ENCODE measurements around the gene ZBTB16. TPM values are rescaled to one million over a fixed set of nuclear protein-coding genes. Genes with fewer than 3 reads are reported as not detected.
"Not testable (repeated sequence)": the region's sequence is repeated elsewhere in the genome, so short reads cannot be mapped to it uniquely, and the experiment has no call there.

ZBTB16 gene
- total RNA-seq, 2 experiments from 2014 or later: 7.4 to 7.6 TPM

- ChIA-PET CTCF (no interaction called here), POLR2A (no interaction called here)
- no peak for DNase-seq
- Mint-ChIP-seq H3K4me1 (peaks cover 8% of the 10 kb centered on the region), H3K27me3 (peaks cover 20% of the 10 kb centered on the region), H3K36me3 (ENCODE audit: low read depth) (no peaks in the 10 kb centered on the region), H3K9me3 (no peaks in the 10 kb centered on the region), H3K27ac (no peak overlapping the region), H3K4me3 (no peak overlapping the region)
Observed at GRCh38 chr11:114031967-114032320, 27.6 kb upstream of the ZBTB16 start.

GRCh38 chr11:114033066-114033465 lies 26.4 kb upstream of the ZBTB16 start:
- ChIA-PET CTCF (no interaction called here), POLR2A (no interaction called here)
- H3K27ac Mint-ChIP-seq: no peak overlapping the region
- H3K9me3 Mint-ChIP-seq: no peaks in the 10 kb centered on the region
- peaks cover 20% of the 10 kb centered on the region for H3K27me3 Mint-ChIP-seq
- H3K4me1 Mint-ChIP-seq: peaks cover 9% of the 10 kb centered on the region
- H3K4me3 Mint-ChIP-seq: no peak overlapping the region
- H3K36me3 Mint-ChIP-seq (ENCODE audit: low read depth): no peaks in the 10 kb centered on the region
- no peak for DNase-seq

GRCh38 chr11:114033572-114033971 lies 25.9 kb upstream of the ZBTB16 start:
- Mint-ChIP-seq H3K4me1 (peaks cover 9% of the 10 kb centered on the region), H3K4me3 (no peak overlapping the region), H3K27ac (no peak overlapping the region), H3K9me3 (no peaks in the 10 kb centered on the region), H3K36me3 (ENCODE audit: low read depth) (no peaks in the 10 kb centered on the region), H3K27me3 (peaks cover 22% of the 10 kb centered on the region)
- POLR2A ChIA-PET: no interaction called here
- CTCF ChIA-PET: interaction anchor here (0.9 kb wide), 1 partner anchor 228 kb away, joined by 3 read pairs; no protein-coding TSS in a partner anchor
- no peak for DNase-seq

- H3K9me3 Mint-ChIP-seq: no peaks in the 10 kb centered on the region
- no peak for DNase-seq
- no peak overlapping the region for H3K4me3 Mint-ChIP-seq
- peaks cover 26% of the 10 kb centered on the region for H3K27me3 Mint-ChIP-seq
- POLR2A ChIA-PET: no interaction called here
- CTCF ChIA-PET: interaction anchor here (1.2 to 1.3 kb wide), 2 partner anchors 10 to 172 kb away, joined by 3 to 4 read pairs; no protein-coding TSS in a partner anchor
- H3K27ac Mint-ChIP-seq: no peak overlapping the region
- H3K36me3 Mint-ChIP-seq (ENCODE audit: low read depth): no peaks in the 10 kb centered on the region
- peaks cover 9% of the 10 kb centered on the region for H3K4me1 Mint-ChIP-seq
Observed at GRCh38 chr11:114034956-114035355, 24.6 kb upstream of the ZBTB16 start.

GRCh38 chr11:114036147-114036811 lies 23.2 kb upstream of the ZBTB16 start:
- Mint-ChIP-seq H3K36me3 (ENCODE audit: low read depth) (no peaks in the 10 kb centered on the region), H3K9me3 (no peaks in the 10 kb centered on the region), H3K27ac (no peak overlapping the region), H3K4me3 (no peak overlapping the region), H3K4me1 (peaks cover 9% of the 10 kb centered on the region), H3K27me3 (peaks cover 22% of the 10 kb centered on the region)
- ChIA-PET POLR2A (no interaction called here), CTCF (interaction anchor here (0.5 to 1.6 kb wide), 8 partner anchors 8 to 224 kb away, joined by 3 to 5 read pairs (median 3); no protein-coding TSS in a partner anchor)
- DNase-seq: peak; percentile 51

DNA sequence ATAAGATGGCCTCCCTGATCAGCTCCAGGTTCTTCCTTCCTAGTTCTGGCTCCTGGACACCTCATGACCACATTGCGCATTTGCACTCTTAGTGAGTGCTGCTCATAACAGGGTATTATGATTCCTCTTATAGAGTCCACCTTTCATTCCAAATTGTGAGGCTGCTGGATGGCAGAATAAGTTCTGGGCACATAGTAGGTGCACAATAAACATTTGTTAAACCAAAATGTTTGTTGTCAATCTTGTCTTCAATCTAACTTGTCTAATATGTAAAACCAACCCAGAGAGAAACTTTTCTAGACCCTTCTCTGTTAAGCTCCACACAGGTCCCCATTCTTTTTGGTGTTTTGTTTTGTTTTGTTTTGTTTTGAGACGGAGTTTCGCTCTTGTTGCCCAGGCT lies 22.6 kb upstream of the ZBTB16 start:
- H3K27me3 Mint-ChIP-seq: peaks cover 22% of the 10 kb centered on the region
- no peak for DNase-seq
- no peaks in the 10 kb centered on the region for H3K9me3 Mint-ChIP-seq
- H3K36me3 Mint-ChIP-seq (ENCODE audit: low read depth): no peaks in the 10 kb centered on the region
- ChIA-PET CTCF (interaction anchor here (0.6 to 1.6 kb wide), 5 partner anchors 12 to 221 kb away, joined by 3 to 5 read pairs (median 3); no protein-coding TSS in a partner anchor), POLR2A (no interaction called here)
- no peak overlapping the region for H3K27ac Mint-ChIP-seq
- H3K4me3 Mint-ChIP-seq: no peak overlapping the region
- peaks cover 9% of the 10 kb centered on the region for H3K4me1 Mint-ChIP-seq

DNA sequence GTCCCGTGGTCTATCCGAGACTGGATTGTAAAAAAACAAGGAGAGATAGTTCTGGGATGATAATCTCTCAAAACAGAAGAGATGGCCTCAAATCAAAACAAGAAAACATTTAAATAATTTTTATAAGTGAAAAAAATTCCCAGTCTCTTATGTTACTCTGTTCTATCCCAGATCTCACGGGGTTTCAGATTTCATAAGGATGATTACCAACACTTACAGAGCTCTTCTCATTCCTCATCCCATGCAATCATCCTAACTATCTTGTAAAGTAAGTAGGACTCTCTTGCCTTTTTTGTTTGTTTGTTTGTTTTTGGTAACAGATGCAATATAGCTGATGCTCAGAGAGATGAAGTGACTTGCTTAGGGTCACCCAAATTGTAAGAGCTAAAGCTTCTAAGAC lies 20.0 kb upstream of the ZBTB16 start:
- H3K4me1 Mint-ChIP-seq: peaks cover 23% of the 10 kb centered on the region
- POLR2A ChIA-PET: no interaction called here
- H3K27ac Mint-ChIP-seq: no peak overlapping the region
- H3K36me3 Mint-ChIP-seq (ENCODE audit: low read depth): peaks cover 2% of the 10 kb centered on the region
- no peak overlapping the region for H3K4me3 Mint-ChIP-seq
- peaks cover 2% of the 10 kb centered on the region for H3K9me3 Mint-ChIP-seq
- peaks cover 18% of the 10 kb centered on the region for H3K27me3 Mint-ChIP-seq
- no peak for DNase-seq
- CTCF ChIA-PET: no interaction called here

DNA sequence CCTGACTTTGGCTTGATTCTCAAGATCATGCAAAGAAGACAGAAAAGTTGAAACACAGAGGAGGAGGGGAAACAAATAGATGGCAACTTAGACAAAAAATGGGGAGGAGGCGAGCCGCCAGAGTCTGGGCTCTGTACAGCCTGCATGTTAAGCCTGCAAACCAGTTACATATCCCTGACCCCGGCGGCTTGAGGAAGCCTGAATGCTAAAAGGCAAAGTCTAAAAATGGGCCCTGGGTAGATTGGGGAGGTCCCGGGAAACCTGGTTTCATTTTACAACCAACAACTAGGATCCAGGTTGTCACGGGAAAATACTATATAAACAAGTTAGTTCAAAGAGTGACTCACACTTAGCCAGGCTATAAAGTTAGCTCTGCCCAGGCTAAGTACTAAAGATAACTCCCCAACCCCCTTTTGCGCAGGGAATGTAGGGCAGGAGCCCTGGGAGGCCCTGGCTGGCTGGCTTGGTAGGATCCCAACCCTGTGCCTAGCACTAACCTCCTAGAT lies 18.8 kb upstream of the ZBTB16 start:
- ChIA-PET POLR2A (no interaction called here), CTCF (no interaction called here)
- Mint-ChIP-seq H3K27ac (no peak overlapping the region), H3K27me3 (peaks cover 16% of the 10 kb centered on the region), H3K4me3 (no peak overlapping the region), H3K36me3 (ENCODE audit: low read depth) (peaks cover 2% of the 10 kb centered on the region), H3K4me1 (peaks cover 31% of the 10 kb centered on the region), H3K9me3 (peaks cover 2% of the 10 kb centered on the region)
- no peak for DNase-seq

DNA sequence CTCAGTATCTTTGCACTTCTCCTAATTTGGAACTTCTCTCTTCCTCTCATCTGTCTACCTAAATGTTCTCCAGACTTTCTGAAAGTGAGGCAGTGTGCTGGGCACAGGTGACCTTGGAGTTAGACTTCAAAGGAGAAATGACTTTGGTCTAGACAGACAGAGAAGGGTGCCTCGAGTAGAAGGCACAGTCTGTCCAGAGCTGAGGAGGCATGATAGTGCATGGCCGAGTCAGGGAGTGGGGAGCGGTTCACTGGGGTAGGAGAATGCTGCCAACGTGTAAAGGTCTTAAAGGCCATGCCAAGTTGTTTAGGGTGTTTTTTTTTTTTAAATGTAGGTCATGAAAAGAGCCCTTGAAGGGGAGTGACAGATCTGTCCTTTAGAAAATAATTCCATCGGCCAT lies 17.3 kb upstream of the ZBTB16 start:
- no peak overlapping the region for H3K4me3 Mint-ChIP-seq
- ChIA-PET CTCF (interaction anchor here (1.4 to 1.7 kb wide), 2 partner anchors 12 to 172 kb away, joined by 3 to 4 read pairs; no protein-coding TSS in a partner anchor), POLR2A (no interaction called here)
- peaks cover 22% of the 10 kb centered on the region for H3K4me1 Mint-ChIP-seq
- peaks cover 2% of the 10 kb centered on the region for H3K36me3 Mint-ChIP-seq (ENCODE audit: low read depth)
- DNase-seq: no peak
- H3K9me3 Mint-ChIP-seq: peaks cover 2% of the 10 kb centered on the region
- peaks cover 15% of the 10 kb centered on the region for H3K27me3 Mint-ChIP-seq
- H3K27ac Mint-ChIP-seq: no peak overlapping the region

DNA sequence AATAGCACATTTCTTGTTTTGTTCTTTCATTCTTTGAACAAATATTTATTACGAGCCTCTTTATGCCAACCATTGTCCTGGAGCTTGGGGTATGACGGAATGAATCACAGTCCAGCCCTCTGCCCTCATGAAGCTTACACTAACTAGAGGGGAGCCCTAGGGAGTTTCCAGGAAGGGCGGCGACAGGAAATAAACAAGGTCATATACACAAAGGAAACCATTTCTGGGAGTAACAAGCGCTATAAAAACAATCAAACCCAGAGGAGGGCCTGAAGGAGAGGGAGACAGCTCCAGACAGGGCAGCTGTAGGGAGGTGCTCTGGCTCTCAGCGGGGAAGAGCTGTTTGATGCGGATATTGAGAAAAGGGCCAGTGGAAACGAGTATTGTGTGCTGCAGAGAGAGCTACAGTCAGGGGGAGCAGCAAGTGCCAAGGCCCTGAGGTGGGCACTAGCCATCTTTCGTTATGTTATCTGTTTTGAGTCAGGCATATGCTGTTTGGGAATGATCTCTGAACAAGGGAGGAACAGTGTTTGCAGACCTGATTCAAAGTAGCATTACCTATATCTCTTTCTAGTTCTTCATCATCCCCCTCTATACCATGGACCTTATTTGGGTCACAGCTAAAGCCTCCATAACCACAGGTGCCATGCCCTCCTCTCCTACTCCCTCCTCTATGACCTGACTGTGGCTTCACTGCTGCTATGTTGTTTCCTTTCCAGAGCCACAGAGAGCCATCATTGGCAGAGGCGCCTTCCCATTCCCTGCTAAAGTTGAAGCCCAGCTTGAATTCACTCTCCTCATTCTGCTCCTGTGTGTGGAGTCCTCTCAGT lies 15.3 kb upstream of the ZBTB16 start:
- ChIA-PET CTCF (interaction anchor here (0.6 to 1.7 kb wide), 5 partner anchors 8 to 432 kb away, joined by 3 to 4 read pairs (median 4); no protein-coding TSS in a partner anchor), POLR2A (no interaction called here)
- Mint-ChIP-seq H3K27ac (peak overlapping the region; percentile 79), H3K4me1 (peaks cover 22% of the 10 kb centered on the region), H3K4me3 (no peak overlapping the region), H3K9me3 (peaks cover 2% of the 10 kb centered on the region), H3K27me3 (peaks cover 17% of the 10 kb centered on the region), H3K36me3 (ENCODE audit: low read depth) (peaks cover 2% of the 10 kb centered on the region)
- DNase-seq: no peak

GRCh38 chr11:114047327-114047726 lies 12.2 kb upstream of the ZBTB16 start:
- peaks cover 18% of the 10 kb centered on the region for H3K27me3 Mint-ChIP-seq
- no peak overlapping the region for H3K27ac Mint-ChIP-seq
- ChIA-PET CTCF (no interaction called here), POLR2A (interaction anchor here (0.7 kb wide), 1 partner anchor 88 kb away, joined by 3 read pairs; no protein-coding TSS in a partner anchor)
- no peak for DNase-seq
- peaks cover 2% of the 10 kb centered on the region for H3K9me3 Mint-ChIP-seq
- no peak overlapping the region for H3K4me3 Mint-ChIP-seq
- H3K4me1 Mint-ChIP-seq: peaks cover 20% of the 10 kb centered on the region
- H3K36me3 Mint-ChIP-seq (ENCODE audit: low read depth): peaks cover 2% of the 10 kb centered on the region

GRCh38 chr11:114049050-114049449 lies 10.5 kb upstream of the ZBTB16 start:
- ChIA-PET CTCF (interaction anchor here (0.8 to 1.2 kb wide), 3 partner anchors 12 to 281 kb away, joined by 3 read pairs; no protein-coding TSS in a partner anchor), POLR2A (no interaction called here)
- H3K27me3 Mint-ChIP-seq: peaks cover 22% of the 10 kb centered on the region
- no peaks in the 10 kb centered on the region for H3K9me3 Mint-ChIP-seq
- peaks cover 2% of the 10 kb centered on the region for H3K36me3 Mint-ChIP-seq (ENCODE audit: low read depth)
- H3K27ac Mint-ChIP-seq: no peak overlapping the region
- no peak overlapping the region for H3K4me3 Mint-ChIP-seq
- DNase-seq: no peak
- H3K4me1 Mint-ChIP-seq: peaks cover 12% of the 10 kb centered on the region

GRCh38 chr11:114049766-114050165 lies 9.7 kb upstream of the ZBTB16 start:
- H3K4me1 Mint-ChIP-seq; H3K4me3 Mint-ChIP-seq; H3K9me3 Mint-ChIP-seq; H3K36me3 Mint-ChIP-seq (ENCODE audit: low read depth); H3K27ac Mint-ChIP-seq; DNase-seq; POLR2A ChIA-PET: not testable (repeated sequence)
- CTCF ChIA-PET: interaction anchor here (1.2 kb wide), 2 partner anchors 13 to 24 kb away, joined by 3 read pairs; no protein-coding TSS in a partner anchor
- H3K27me3 Mint-ChIP-seq: peaks cover 26% of the 10 kb centered on the region
